H1 (cell line): Measurements from ENCODE around the gene CCDC33. TPM values are rescaled to one million over a fixed set of nuclear protein-coding genes. Genes with fewer than 3 reads are reported as not detected.

Experiments used
- CTCF ChIA-PET: fragments of 300-600 bp; sonication (Branson Sonifier 250); formaldehyde crosslinking; loops from one replicate; lab custom pipeline; 2021; ENCODE audit not compliant: partially characterized antibody; lab: Charles Lee
- POLR2A ChIA-PET: fragments of 300-600 bp; sonication (Branson Sonifier 250); formaldehyde crosslinking; loops from one replicate; lab custom pipeline; 2021; ENCODE audit warnings: inconsistent platforms; ENCODE audit not compliant: partially characterized antibody; lab: Charles Lee
- DNase-seq, 2 experiments: peaks; one replicate each; pipeline versions ENCODE4 v3.0.0 to v3.0.0-alpha.2; 2010 to 2022; ENCODE audit warnings: low spot score in 2 of 2, low read depth in 1 of 2, mixed read lengths in 1 of 2
- FAIRE-seq: peaks from 2 replicates; lab custom pipeline; 2011; peaks lifted over from hg19 to GRCh38; lab: Jason Lieb, UNC
- H2AFZ ChIP-seq: 2 replicates; pipeline ENCODE4 v1.8.1; 2012; ENCODE audit warnings: low read length, inconsistent platforms
- H2AK5ac ChIP-seq: 2 replicates; pipeline ENCODE4 v1.6.1; 2013; ENCODE audit warnings: low read depth, low read length
- H2BK120ac ChIP-seq: replicated peaks from 2 replicates; pipeline ENCODE3; 2013; ENCODE audit warnings: low read depth, low read length, inconsistent platforms
- H2BK12ac ChIP-seq: 2 replicates; pipeline ENCODE4 v1.6.1; 2013; ENCODE audit warnings: low read depth, low read length
- H2BK15ac ChIP-seq: 2 replicates; pipeline ENCODE4 v1.6.1; 2013; ENCODE audit warnings: low read length
- H2BK20ac ChIP-seq: 2 replicates; pipeline ENCODE4 v1.6.1; 2013; ENCODE audit warnings: low read length
- H2BK5ac ChIP-seq: 2 replicates; pipeline ENCODE4 v1.6.1; 2013; ENCODE audit warnings: low read depth, low read length
- H3K14ac ChIP-seq: 2 replicates; pipeline ENCODE4 v1.6.1; 2013; ENCODE audit warnings: inconsistent platforms; ENCODE audit not compliant: insufficient read length
- H3K18ac ChIP-seq: 2 replicates; pipeline ENCODE4 v1.6.1; 2013; ENCODE audit warnings: low read length; ENCODE audit errors: extremely low read depth
- H3K23ac ChIP-seq: 2 replicates; pipeline ENCODE4 v1.6.1; 2013; ENCODE audit warnings: inconsistent platforms; ENCODE audit not compliant: insufficient read length
- H3K23me2 ChIP-seq: 2 replicates; pipeline ENCODE4 v1.6.1; 2013; ENCODE audit warnings: low read depth, low read length
- H3K27ac ChIP-seq: 2 replicates; pipeline ENCODE4 v1.6.1; 2011; ENCODE audit warnings: low read depth, low read length, inconsistent platforms
- H3K27me3 ChIP-seq, 4 experiments: replicated peaks in 1 of 4; 1 replicate in 1 of 4; 2 replicates in 3 of 4; pipeline versions ENCODE4 v1.6.1 to v1.8.1; 2011 to 2013; ENCODE audit warnings: low read length in 3 of 4, mild to moderate bottlenecking in 3 of 4, inconsistent platforms in 2 of 4, mixed read lengths in 2 of 4, moderate library complexity in 1 of 4; ENCODE audit not compliant: control insufficient read depth in 3 of 4, insufficient read depth in 3 of 4; ENCODE audit errors: extremely low read depth in 1 of 4
- H3K36me3 ChIP-seq, 4 experiments: 2 replicates each; pipeline versions ENCODE4 v1.6.1 to v1.8.1; 2011 to 2013; ENCODE audit warnings: mild to moderate bottlenecking in 4 of 4, low read length in 3 of 4, moderate library complexity in 2 of 4, control low read depth in 1 of 4, inconsistent platforms in 1 of 4; ENCODE audit not compliant: insufficient read depth in 4 of 4, control insufficient read depth in 2 of 4
- H3K4ac ChIP-seq: replicated peaks from 2 replicates; pipeline ENCODE3; 2013; ENCODE audit warnings: low read length, low read depth, mixed read lengths, inconsistent platforms; ENCODE audit not compliant: insufficient read length
- H3K4me1 ChIP-seq, 4 experiments: replicated peaks in 1 of 4; 1 replicate in 1 of 4; 2 replicates in 3 of 4; pipeline versions ENCODE4 v1.6.1 to v1.8.1; 2011 to 2013; ENCODE audit warnings: low read length in 3 of 4, inconsistent platforms in 2 of 4, mixed read lengths in 1 of 4; ENCODE audit not compliant: insufficient read depth in 4 of 4, control insufficient read depth in 3 of 4
- H3K4me2 ChIP-seq, 2 experiments: 2 replicates each; pipeline versions ENCODE4 v1.6.1 to v1.8.1; 2011 to 2013; ENCODE audit warnings: low read depth in 2 of 2, low read length in 2 of 2, control low read depth in 1 of 2, inconsistent platforms in 1 of 2, mild to moderate bottlenecking in 1 of 2; ENCODE audit not compliant: insufficient read depth in 1 of 2
- H3K4me3 ChIP-seq, 4 experiments: fragments of 200-600, 300-600 bp in 1 of 4; sonication (generic), shearing (Covaris generic), sonication (Bioruptor Twin) in 1 of 4; 2 replicates each; pipeline versions ENCODE4 v1.5.1 to v1.8.1; 2011 to 2016; ENCODE audit warnings: low read length in 4 of 4, low read depth in 3 of 4, control low read depth in 2 of 4, inconsistent platforms in 2 of 4, mild to moderate bottlenecking in 2 of 4, mixed read lengths in 1 of 4, moderate library complexity in 1 of 4; ENCODE audit not compliant: insufficient read depth in 2 of 4; ENCODE audit errors: extremely low read depth in 1 of 4
- H3K56ac ChIP-seq: replicated peaks from 2 replicates; pipeline ENCODE3; 2013; ENCODE audit warnings: low read depth, mild to moderate bottlenecking, mixed read lengths, low read length, inconsistent platforms; ENCODE audit not compliant: insufficient read length
- H3K79me1 ChIP-seq: 2 replicates; pipeline ENCODE4 v1.6.1; 2013; ENCODE audit warnings: low read depth, low read length, control low read depth
- H3K79me2 ChIP-seq, 2 experiments: 2 replicates each; pipeline versions ENCODE4 v1.6.1 to v1.8.1; 2012 to 2013; ENCODE audit warnings: low read length in 2 of 2, mild to moderate bottlenecking in 2 of 2, inconsistent platforms in 1 of 2; ENCODE audit not compliant: insufficient read depth in 2 of 2, control insufficient read depth in 1 of 2
- H3K9ac ChIP-seq, 4 experiments: replicated peaks in 1 of 4; 1 replicate in 1 of 4; 2 replicates in 3 of 4; pipeline versions ENCODE4 v1.6.1 to v1.8.1; 2011 to 2013; ENCODE audit warnings: low read depth in 3 of 4, low read length in 3 of 4, control low read depth in 2 of 4, mild to moderate bottlenecking in 2 of 4, moderate library complexity in 2 of 4, inconsistent platforms in 1 of 4; ENCODE audit errors: extremely low read depth in 1 of 4
- H3K9me3 ChIP-seq, 2 experiments: 2 replicates each; pipeline versions ENCODE4 v1.6.1 to v1.8.1; 2012 to 2013; ENCODE audit warnings: mild to moderate bottlenecking in 2 of 2, moderate library complexity in 2 of 2, control low read depth in 1 of 2, inconsistent platforms in 1 of 2, low read depth in 1 of 2, low read length in 1 of 2, mixed read lengths in 1 of 2; ENCODE audit not compliant: insufficient read depth in 2 of 2
- H4K20me1 ChIP-seq, 2 experiments: replicated peaks in 1 of 2; 2 replicates each; pipeline versions ENCODE3 to v1.8.1; 2011 to 2013; ENCODE audit warnings: inconsistent platforms in 2 of 2, low read length in 2 of 2, mild to moderate bottlenecking in 1 of 2; ENCODE audit not compliant: insufficient read depth in 2 of 2, control insufficient read depth in 1 of 2
- H4K5ac ChIP-seq: 2 replicates; pipeline ENCODE4 v1.6.1; 2013; ENCODE audit warnings: low read length, low read depth, mixed read lengths, inconsistent platforms; ENCODE audit not compliant: insufficient read length
- H4K8ac ChIP-seq: 2 replicates; pipeline ENCODE4 v1.8.0; 2013; ENCODE audit warnings: mild to moderate bottlenecking, moderate library complexity, low read length, inconsistent platforms; ENCODE audit not compliant: insufficient read depth; ENCODE audit errors: extremely low read depth
- H4K91ac ChIP-seq: replicated peaks from 2 replicates; pipeline ENCODE3; 2013; ENCODE audit warnings: low read length, mixed read lengths, inconsistent platforms; ENCODE audit not compliant: insufficient read length
- BCL11A ChIP-seq, 2 experiments: IDR thresholded peaks; one replicate each; pipeline ENCODE4 v1.6.1; 2011; ENCODE audit warnings: low read depth in 2 of 2, low read length in 2 of 2, mild to moderate bottlenecking in 2 of 2
- CBX5 ChIP-seq: fragments of 300-800, 300-1000 bp; sonication (generic); IDR thresholded peaks from 2 replicates; pipeline ENCODE4 v1.7.1; 2016; ENCODE audit warnings: antibody characterized with exemption, low read length, low read depth
- E2F6 ChIP-seq: IDR thresholded peaks from 2 replicates; pipeline ENCODE4 v1.6.1; 2012; ENCODE audit warnings: inconsistent platforms
- EGR1 ChIP-seq: IDR thresholded peaks from 2 replicates; pipeline ENCODE4 v1.6.1; 2011; ENCODE audit warnings: low read depth, low read length, borderline replicate concordance
- POU5F1 ChIP-seq: IDR thresholded peaks from 2 replicates; pipeline ENCODE4 v1.6.1; 2011; ENCODE audit warnings: low read depth, mild to moderate bottlenecking, low read length, moderate library complexity
- SUZ12 ChIP-seq: fragments of 200-600 bp; sonication (generic); IDR thresholded peaks from 2 replicates; pipeline ENCODE4 v1.6.1; 2012; ENCODE audit warnings: mild to moderate bottlenecking, inconsistent platforms, low read length, moderate library complexity, mixed read lengths
- TAF1 ChIP-seq: IDR thresholded peaks from 2 replicates; pipeline ENCODE4 v1.6.1; 2011; ENCODE audit warnings: mild to moderate bottlenecking, low read depth, low read length
- WGBS, 2 experiments: shearing (Covaris generic) in 1 of 2; methylation state at CpG; one replicate each; pipeline versions ENCODE4 v1.1.6 to v1.1.7; 2013 to 2015; ENCODE audit warnings: low lambda C conversion rate in 2 of 2, mixed read lengths in 2 of 2, inconsistent platforms in 1 of 2, low coverage in 1 of 2, missing lambda C conversion rate in 1 of 2; ENCODE audit not compliant: insufficient replicate concordance in 2 of 2, insufficient coverage in 1 of 2, insufficient read length in 1 of 2; ENCODE audit errors: extremely low coverage in 1 of 2, missing lambda C conversion rate in 1 of 2; 5-methylcytosine and 5-hydroxymethylcytosine counted together
- polyA plus RNA-seq, 7 experiments: library from polyadenylated mRNA; depleted of rRNA in 3 of 7; stranded (reverse) in 5 of 7; unstranded in 2 of 7; fragments of >200 nt in 5 of 7; fragments of 200-250 nt in 2 of 7; gene quantifications; 1 replicate in 5 of 7; 2 replicates in 1 of 7; 4 replicates in 1 of 7; pipeline versions ENCODE4 v1.2.1 to v1.2.3, GENCODE V29; 2011 to 2013; ENCODE audit warnings: missing spikeins in 2 of 7, mixed read lengths in 2 of 7
- total RNA-seq: library from RNA; stranded (reverse); fragmentation: NEBNext Ultra II Directional; extraction: Animal tissue kit (Norgen Biotek cat#: 25700); gene quantifications from 2 replicates; pipeline ENCODE4 v1.2.1, GENCODE V29; 2021

The CCDC33 gene
- total and polyA plus RNA-seq, 2 of the 8 experiments (the other 6 are each of a cell fraction or from before 2014, with no cell fraction given), result 2.0 to 2.7 TPM

- H3K27ac ChIP-seq, result no peak overlapping the region
- no peaks in the 10 kb centered on the region for H3K9me3 ChIP-seq
- H2BK20ac ChIP-seq, result no peak overlapping the region
- H2AFZ ChIP-seq, result no peak overlapping the region
- no peak overlapping the region for H4K8ac ChIP-seq
- H4K5ac ChIP-seq, result no peak overlapping the region
- no peak overlapping the region for H2BK12ac ChIP-seq
- H3K14ac ChIP-seq, result no peak overlapping the region
- no peaks in the 10 kb centered on the region; the same call in 1 of the 2 replicates for H3K23me2 ChIP-seq
- H3K79me1 ChIP-seq, result no peaks in the 10 kb centered on the region
- H3K36me3 ChIP-seq, result no peaks in the 10 kb centered on the region
- no peak overlapping the region for H4K91ac ChIP-seq
- H2BK5ac ChIP-seq, result no peak overlapping the region
- ChIA-PET CTCF (interaction anchor here (0.6 to 8.1 kb wide), 14 partner anchors 8 to 244 kb away, joined by 3 to 117 read pairs (median 4); no protein-coding TSS in a partner anchor), POLR2A (no interaction called here)
- no peak for FAIRE-seq
- H2BK15ac ChIP-seq, result no peak overlapping the region
- H3K56ac ChIP-seq, result peak overlapping the region; percentile 43
- no peak overlapping the region for H3K4ac ChIP-seq
- H3K4me2 ChIP-seq, result no peak overlapping the region
- no peaks in the 10 kb centered on the region for H4K20me1 ChIP-seq
- peaks cover 11 to 29% (median 17%) of the 10 kb centered on the region in 4 experiments for H3K4me1 ChIP-seq
- no peak overlapping the region for H3K23ac ChIP-seq
- no peak overlapping the region for H3K4me3 ChIP-seq
- 93% methylated on average over 1 of the region's 1 CpG; no CpG with 5 or more reads in 1 of the 2 experiments for WGBS, 2 experiments
- DNase-seq, result no peak
- H3K79me2 ChIP-seq, result no peaks in the 10 kb centered on the region
- no peak overlapping the region for H2AK5ac ChIP-seq
- H2BK120ac ChIP-seq, result no peak overlapping the region
- peaks cover 2 to 28% (median 25%) of the 10 kb centered on the region in 4 experiments for H3K27me3 ChIP-seq
- no peak overlapping the region; the same call in 1 of the 2 replicates for H3K18ac ChIP-seq
- H3K9ac ChIP-seq, result no peak overlapping the region
- TF ChIP-seq BCL11A (IDR thresholded peaks at IDR 0.05; ENCODE audit: low read depth in 2 of 2, low read length in 2 of 2) (no peak), SUZ12 (no peak), TAF1 (no peak), POU5F1 (no peak), CBX5 (no peak), E2F6 (no peak), EGR1 (no peak)
Observed at GRCh38 chr15:74297887-74298286, 61.8 kb downstream of the CCDC33 start.
